AML-193 (cell line): ENCODE measurements around the gene LZTS2.
A peak's percentile ranks its signal among the peaks of the same experiment; 100 is the strongest.
"Not testable (repeated sequence)": the region's sequence is repeated elsewhere in the genome, so short reads cannot be mapped to it uniquely, and the experiment has no call there.

ENCODE experiments used
- DNase-seq, 2 experiments: peaks; one replicate each; lab custom pipeline; 2025; lab: John Stamatoyannopoulos, UW

The LZTS2 gene, protein sequence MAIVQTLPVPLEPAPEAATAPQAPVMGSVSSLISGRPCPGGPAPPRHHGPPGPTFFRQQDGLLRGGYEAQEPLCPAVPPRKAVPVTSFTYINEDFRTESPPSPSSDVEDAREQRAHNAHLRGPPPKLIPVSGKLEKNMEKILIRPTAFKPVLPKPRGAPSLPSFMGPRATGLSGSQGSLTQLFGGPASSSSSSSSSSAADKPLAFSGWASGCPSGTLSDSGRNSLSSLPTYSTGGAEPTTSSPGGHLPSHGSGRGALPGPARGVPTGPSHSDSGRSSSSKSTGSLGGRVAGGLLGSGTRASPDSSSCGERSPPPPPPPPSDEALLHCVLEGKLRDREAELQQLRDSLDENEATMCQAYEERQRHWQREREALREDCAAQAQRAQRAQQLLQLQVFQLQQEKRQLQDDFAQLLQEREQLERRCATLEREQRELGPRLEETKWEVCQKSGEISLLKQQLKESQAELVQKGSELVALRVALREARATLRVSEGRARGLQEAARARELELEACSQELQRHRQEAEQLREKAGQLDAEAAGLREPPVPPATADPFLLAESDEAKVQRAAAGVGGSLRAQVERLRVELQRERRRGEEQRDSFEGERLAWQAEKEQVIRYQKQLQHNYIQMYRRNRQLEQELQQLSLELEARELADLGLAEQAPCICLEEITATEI

DNA sequence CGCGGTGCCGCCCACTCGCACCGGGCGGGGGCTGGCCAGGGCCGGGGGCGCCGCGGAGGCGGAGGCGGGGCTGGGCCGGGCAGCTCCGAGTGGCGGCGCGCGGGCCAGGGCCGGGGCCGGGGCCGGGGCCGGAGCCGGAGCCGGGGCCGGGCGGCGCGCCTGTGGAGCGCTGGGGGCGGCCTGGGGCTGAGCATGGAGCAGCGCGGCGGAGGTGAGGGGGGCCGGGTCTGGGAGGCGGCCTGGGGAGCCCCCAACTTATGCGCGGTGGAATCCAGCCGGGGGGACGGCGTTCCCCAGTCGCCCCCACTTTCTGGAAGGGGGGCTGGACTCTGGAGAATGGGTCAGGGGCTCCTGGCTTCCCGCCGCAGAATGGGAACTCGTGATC is at the start of gene LZTS2:
TSS of gene LZTS2 (plus strand) at position 67 of the 385 bp plus-strand sequence. CDS start 2,731 bp downstream, outside the sequence.
- no peak for DNase-seq

DNA sequence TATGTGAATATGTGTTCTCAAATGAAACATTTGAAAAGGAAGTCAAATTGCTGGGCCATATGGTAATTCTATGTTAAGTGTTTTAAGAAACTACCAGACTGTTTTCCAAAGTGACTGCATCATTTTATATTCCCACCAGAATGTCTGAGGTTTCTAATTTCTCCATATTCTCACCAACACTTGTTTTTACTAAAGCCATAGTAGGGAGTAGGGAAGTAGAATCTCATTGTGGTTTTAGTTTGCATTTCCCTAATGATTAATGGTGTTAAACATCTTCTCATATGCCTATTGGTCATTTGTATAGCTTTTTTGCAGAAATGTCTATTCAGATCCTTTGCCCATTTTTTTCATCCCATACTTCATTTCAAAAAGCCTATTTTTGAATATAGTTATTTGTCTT is 39.4 kb upstream of the LZTS2 start:
- no peak for DNase-seq

DNA sequence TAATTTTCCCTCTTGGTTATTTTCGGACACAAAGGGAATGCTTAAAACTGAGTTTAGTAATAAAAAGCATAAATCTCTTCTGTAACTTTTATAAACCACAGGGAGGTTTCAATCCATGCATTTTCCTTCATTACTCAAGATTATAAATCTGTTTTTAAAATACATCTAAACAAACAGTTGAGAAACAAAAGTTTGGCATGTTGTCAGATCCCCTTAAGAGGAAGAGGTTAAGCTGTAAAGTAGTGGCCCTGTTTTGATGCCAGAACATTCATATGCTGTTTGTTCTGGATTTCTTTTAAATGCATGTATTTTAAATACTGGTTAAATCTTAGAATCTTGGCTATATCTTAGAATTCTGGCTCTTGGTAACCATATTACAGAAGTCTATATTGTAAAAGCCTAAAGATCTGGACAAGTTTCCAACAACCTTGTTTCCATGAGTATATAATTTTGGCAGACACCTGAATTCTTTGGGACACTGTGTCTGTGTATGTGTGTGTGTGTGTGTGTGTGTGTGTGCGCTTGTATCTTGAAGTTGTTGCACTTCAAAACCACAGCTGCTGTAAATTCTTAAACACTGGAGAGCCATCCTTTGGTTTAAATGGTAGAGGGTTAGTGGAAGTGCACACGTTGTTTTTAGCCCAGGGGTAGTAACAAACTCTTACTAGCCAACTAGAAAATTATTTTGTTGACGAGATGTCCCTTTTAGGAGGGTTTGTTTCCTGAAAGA is 37.1 kb upstream of the LZTS2 start:
- DNase-seq = no peak

DNA sequence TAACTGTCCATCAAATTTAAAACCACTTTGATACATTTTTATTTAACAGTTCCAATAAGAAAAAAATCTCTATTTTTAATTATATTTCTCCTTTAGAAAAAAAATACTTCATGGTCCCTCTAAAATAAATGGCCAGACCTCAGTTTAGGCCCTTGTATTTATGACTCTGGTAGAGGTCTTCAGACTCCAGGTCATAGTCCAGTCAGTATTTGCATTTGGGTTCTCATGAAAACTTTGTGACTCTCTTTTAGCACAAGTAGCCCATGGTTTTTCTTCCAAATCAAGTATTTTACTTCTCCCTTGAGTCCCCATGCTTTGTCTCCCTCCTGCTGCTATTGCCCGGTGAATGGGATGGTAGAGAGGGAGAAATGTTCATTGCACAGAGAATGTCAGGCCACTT is 35.8 kb upstream of the LZTS2 start:
- no peak for DNase-seq

DNA sequence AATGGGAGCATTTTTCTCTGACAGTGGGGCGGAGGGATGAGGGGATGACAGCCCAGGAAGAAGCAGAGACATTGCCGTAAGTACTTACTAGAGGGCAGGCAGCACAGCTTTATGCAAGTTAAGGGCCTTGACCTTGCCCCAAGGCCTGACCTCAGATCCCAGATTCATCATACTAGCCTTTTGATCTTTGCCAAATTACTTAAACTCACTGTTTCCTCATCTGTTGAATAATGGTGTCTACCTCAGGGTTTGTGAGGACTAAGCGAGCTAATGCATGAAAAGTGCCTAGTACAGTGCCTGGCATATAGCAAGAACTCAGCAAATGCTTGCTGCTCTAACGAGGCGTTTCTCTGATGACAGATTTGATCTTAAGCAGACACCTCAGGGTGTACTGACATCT is 33.8 kb upstream of the LZTS2 start:
- no peak for DNase-seq

DNA sequence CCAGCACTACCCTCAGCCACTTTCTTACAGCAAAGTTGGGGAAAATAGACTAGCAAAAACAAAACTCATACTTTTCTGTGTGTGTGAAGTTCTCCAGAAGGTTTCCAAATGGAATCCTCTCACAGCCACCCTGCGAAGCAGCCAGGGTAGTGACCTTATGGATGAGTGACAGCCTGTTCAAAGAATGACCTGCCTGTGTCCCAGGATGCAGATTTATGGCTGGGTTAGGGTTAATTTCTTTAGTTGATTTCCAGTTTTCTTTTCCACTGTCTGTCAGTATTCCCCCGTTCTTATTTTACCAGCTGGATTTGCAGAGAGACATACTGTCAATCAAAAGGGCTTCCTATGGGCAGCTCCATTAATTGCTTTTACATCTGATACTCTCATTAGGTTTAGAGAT is 32.7 kb upstream of the LZTS2 start:
- DNase-seq = no peak

DNA sequence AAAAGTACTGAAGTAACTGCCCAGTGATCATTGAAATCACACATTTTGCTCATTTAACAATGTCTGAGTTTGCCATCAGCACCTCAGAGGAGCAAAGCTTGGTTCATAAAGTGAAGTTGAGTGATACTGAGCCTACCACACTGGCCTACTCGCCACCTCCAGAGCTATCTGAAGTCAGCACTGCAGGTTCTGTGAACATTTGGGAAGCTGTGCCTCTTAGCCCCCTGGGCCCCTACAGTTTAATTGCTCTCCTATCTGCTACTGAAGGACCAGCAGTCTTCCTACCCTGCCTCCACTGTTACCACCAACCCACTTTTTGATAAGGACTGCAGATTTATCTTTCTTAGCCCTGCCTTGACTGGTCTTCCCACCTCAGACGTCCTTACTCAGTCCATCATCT is 32.3 kb upstream of the LZTS2 start:
- no peak for DNase-seq

DNA sequence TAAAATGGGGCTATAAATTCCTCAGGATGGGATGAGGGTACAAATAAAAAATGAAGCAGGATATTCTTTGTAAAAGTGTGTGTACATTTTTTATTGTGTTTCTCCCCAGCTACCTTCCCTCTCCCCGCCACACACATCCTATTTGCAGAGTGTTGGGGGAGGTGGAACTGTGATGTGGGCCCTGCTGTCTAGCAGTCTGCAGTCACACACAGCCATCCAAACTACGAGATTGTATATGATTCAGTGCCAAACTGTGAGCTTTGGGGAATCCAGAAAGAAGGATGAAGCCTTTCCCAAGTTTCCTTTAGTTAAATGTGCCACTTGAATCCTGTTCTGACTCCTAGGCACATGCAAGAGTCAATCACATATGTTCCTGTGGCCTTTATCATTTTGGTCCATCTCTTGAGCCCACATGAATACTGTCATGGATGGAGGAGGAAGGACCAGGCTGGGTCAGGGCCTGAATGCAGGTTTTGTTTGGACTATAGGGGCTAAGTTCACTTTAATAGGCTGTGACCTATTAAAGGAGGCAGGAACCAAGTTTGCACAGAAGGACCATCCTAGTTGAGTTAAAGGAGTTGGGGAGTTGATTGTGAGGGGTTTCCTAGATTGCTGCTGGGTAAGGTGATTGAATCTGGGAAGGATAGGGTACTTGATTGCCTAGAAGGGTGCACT is 31.4 kb upstream of the LZTS2 start:
- no peak for DNase-seq

DNA sequence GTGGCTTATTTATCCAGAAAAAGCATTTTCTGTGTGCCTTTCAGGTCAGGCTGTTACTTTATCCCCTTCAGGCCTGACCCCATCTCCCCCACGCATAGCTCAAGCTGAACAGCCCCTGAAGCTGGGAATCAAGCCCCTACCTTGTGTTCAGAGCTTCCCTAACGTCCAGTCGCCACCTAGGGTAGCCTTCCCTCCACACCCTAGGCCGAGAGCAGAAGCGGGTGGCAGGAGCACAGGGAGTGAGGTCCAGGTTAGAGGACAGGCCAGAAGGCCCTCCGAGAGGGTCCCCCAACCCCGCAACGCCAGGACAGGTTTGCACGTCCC is 30.8 kb upstream of the LZTS2 start:
- DNase-seq = no peak

DNA sequence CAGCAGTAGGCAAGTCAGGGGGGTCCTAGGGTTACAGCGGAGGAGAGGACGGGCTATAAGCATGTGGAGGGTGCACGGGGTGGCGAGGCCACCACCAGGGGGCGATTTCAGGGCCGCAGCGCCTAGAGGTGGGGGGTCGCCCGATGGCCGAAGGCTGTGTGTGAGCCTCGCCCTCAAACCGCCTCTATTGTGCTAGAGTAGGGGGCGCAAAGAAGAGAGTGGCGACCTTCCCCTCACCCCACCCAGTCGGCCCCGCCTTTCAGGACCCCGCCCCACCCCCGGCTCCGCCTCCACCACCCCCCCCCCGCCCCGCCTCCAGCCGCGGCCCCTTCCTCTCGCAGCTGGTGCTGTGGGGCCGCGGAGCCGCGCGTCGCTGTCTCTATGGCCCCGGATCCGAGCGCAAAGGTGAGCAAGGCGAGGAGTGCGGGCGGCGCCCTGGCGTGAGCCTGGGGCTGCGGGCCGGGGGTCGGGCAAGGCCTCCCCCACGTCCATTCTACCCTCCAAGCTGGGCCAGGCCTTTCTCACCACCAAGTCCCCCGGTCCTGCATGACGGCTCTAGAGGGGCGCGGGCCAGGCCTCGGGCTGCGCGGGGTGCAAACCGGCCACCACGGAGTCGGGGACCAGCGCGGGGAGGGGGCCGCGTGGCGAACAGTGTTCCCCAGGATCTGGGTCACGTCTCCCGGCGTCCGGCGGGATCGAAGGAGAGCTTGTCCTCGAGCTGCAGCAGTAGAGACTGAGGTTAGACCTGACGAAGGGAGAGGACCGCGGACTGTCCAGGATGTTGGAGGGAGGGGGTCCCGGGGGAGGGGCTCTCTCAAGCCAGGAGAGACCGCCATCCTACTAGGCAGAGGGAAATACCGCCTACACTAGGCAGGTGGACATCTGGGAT is 30.2 kb upstream of the LZTS2 start, which contains the start of gene SEMA4G:
TSS of gene SEMA4G (plus strand) at position 318 of the 889 bp plus-strand sequence. CDS start 3,409 bp downstream, outside the sequence.
- peak in 1 of 2 experiments; percentile 10 for DNase-seq

DNA sequence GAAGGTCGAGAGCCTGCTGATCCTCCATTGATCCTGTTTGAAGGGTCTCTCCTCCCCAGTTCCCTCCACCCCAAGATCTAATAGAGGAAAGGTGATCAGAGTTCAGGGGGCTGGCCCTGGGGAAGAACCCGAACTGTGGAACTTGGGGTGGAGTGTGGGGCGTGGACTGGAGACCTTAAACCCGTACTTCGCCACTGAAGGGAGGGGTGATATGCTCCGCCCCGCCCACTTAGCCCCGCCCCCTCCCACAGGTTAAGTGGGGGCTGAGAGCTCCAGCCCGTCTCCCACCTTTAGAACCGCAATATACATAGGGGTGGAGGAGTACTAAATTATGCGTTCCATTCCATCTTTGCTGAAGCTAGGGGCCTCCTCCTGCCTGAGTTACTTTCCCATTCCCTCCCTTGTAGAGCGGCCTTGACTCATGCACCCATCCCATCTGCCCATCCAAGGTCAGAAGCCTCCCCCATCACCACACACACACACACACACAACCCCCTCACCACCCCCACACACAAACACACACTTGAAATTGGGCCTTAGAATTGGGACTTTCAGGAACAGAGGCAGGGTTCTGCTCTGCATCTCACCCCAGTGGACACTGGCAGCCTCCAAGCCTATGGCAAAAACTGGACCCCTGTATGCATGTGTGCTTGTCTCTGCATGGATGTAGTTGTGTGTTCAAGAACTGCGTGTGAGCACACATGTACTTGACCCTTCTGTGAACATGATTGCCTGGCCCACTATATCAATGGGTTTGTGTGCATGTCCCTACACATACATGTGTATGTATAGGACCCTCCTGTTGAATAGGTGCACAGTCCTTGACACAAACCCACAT is 29.3 kb upstream of the LZTS2 start:
- no peak for DNase-seq

DNA sequence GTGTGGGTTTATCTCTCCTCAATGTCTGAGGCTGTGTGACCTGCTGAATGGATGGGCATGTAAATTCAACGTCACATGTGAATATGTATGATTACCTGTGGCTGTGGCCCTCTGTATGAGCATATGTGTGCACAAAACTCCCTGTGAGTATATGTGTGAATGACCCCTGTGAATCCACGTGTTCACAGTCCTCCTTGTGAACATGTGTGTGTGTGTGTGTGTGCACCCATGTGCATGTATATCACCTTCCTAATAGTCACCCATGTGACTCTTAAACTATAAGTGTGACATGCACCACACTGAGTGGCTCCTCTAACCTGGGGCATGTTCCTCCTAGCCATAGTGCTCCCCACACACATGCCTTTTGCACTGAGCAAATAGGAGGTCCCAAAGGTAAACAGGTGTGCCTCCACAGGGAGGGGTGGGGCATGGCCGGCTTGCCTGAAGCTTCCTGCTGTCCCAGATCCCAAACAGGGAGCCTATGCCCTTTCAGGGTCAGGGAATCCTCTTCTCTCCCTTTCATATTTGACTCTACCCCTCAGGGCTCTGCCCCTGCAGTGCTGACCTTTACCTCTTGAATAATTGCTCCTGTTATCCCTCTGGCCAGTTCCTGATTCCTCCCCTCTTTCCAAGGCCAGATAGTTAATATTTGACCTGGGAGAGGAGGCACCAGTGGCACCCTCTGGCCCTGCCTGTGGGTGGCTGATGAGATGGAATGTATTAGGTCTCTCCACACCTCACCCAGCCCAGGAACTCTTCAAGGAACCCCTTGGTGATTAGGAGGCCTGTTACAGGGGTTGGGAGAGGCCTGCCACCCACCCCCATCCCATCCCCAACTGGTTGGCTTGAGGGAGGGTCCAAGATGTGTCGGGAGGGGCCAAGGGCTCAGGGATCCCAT is 28.4 kb upstream of the LZTS2 start:
- no peak for DNase-seq

DNA sequence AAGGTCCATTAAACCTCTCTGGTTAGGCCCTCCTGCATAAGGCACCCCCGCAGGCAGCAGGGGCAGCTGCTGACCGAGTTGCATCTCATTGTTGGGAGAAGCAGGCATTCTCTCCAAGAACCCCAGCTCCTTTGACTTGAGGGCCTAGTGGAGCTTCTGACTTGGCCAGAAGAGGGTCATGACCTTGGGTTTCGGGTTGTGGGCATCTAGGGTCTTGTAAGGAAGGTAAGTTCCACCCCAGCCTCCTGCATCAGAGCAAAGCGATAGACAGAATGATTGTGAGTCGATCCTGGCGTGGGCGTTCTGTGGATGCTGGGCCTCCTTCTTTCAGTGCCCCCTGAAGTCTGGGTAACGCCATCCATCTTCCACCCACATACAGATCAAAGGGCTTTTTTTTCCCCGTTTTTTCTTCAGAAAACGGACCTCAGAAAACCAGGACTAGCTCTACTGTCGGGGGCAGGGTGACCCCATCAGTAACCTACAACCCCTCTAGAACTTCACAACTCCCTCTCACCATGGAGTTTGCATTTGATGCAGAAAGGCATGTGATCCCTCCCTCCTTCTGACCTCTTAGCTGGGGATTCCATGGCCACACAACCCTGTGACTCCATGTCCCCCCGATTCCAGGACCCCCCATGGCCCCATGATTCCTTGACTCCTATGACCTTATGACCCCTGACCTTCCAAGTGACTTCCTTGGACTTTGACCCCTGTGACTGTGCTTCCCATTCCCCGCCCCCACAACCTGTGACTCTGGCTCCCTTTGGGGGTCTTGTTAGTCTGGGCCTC is 27.3 kb upstream of the LZTS2 start:
- DNase-seq = no peak

DNA sequence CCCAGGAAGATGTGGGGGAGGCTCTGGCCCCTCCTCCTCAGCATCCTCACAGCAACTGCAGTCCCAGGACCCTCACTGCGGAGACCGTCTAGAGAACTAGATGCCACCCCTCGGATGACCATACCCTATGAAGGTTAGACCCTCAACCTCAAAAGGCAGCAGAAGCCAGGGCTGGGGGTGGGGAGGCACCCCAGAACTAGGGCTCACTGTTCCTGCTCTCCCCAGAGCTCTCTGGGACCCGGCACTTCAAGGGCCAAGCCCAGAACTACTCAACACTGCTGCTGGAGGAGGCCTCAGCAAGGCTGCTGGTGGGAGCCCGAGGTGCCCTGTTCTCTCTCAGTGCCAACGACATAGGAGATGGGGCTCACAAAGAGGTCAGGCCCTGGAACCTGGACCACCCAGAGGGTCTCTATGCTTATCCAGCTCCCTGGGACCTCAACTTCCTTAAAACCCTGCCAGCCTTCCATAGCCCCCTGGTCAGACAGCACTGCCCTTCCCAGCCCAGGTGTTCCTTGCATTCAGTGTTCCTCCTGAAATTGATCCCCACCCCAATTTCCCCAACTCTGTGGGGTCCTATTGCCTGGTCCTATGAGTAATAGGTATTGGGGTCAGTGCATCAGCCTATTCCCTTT is 26.6 kb upstream of the LZTS2 start:
- no peak for DNase-seq

DNA sequence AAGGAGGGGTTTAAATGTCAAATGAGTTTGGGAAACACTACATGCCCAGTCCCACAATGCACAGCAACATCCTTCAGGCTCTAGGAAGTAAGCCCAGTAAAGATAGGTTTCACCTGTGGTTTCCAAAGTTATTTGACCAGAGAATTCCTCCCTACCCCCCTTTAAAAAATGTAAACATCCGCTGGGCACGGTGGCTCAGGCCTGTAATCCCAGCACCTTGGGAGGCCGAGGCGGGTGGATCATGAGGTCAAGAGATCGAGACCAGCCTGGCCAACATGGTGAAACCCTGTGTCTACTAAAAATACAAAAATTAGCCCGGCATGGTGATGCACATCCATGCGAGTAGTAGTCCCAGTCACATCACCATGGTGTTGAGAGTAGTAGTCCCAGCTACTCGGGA is 24.2 kb upstream of the LZTS2 start:
- DNase-seq = not testable (repeated sequence)

DNA sequence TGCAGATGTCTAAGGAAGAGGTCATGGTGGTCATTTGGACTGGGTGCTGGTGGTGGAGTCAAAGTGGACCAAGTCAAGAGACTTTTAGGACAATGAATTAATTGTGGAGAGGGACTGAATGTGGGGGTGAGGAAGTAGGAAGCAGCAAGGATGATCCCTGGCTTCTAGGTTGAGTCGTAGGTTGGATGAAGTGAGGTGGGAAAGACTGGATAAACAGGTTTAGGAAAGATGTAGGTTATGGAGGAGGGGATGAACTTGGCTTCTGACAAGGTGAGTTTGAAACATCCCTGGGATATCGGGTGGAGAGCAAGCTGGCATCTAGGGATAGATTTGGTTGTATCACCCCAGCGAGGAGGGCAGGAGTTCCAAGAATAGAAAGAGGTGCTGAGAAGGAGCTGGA is 22.7 kb upstream of the LZTS2 start:
- DNase-seq = no peak

DNA sequence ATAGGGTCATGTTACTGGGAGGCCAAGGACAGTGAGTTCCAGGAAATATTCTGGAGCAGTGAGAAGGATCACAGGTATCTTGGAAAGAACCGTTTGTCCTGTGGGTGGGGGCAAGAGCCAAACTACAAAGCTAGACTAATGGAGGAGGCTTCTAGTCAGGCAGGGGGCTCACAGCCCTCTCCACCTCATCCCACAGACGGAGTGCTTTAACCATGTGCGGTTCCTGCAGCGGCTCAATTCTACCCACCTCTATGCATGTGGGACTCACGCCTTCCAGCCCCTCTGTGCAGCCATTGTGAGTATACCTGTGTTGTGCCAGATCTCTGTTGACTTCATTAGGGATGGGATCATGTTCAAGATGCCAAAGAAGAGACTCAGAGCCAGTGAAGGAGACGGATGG is 22.2 kb upstream of the LZTS2 start:
- DNase-seq = no peak
